H54 (cell line): ENCODE data around the gene PLA1A.
A peak's percentile ranks its signal among the peaks of the same experiment; 100 is the strongest.

Experiments used
- DNase-seq: peaks from one replicate; pipeline ENCODE4 v3.0.0; 2011; ENCODE audit warnings: low spot score, mixed read lengths; ENCODE audit not compliant: insufficient read length
- FAIRE-seq: peaks from 3 replicates; lab custom pipeline; 2011; peaks lifted over from hg19 to GRCh38; lab: Jason Lieb, UNC
- POLR2A ChIP-seq: IDR thresholded peaks from 2 replicates; pipeline ENCODE4 v1.6.1; 2011; ENCODE audit warnings: low read depth, mild to moderate bottlenecking, low read length

Gene PLA1A

GRCh38 chr3:119630880-119631329, 33.2 kb downstream of the PLA1A start:
- TF ChIP-seq POLR2A: no peak
- DNase-seq: no peak
- FAIRE-seq: no peak

GRCh38 chr3:119631516-119631915, 33.8 kb downstream of the PLA1A start:
- no peak for TF ChIP-seq POLR2A
- no peak for DNase-seq
- FAIRE-seq: no peak

- FAIRE-seq: no peak
- no peak for TF ChIP-seq POLR2A
These were observed 34.5 kb downstream of the PLA1A start for GRCh38 chr3:119632216-119632615.

GRCh38 chr3:119632829-119633228, 35.1 kb downstream of the PLA1A start:
- DNase-seq (no peak), FAIRE-seq (no peak)

More at GRCh38 chr3:119632216-119632615, 34.5 kb downstream of the PLA1A start:
- DNase-seq: no peak

GRCh38 chr3:119635719-119636118, 38.0 kb downstream of the PLA1A start:
- DNase-seq (no peak), FAIRE-seq (no peak)
- TF ChIP-seq POLR2A: no peak

More at GRCh38 chr3:119632829-119633228, 35.1 kb downstream of the PLA1A start:
- TF ChIP-seq POLR2A: no peak

- FAIRE-seq: no peak
- no peak for TF ChIP-seq POLR2A
- no peak for DNase-seq
These were observed 38.6 kb downstream of the PLA1A start for GRCh38 chr3:119636249-119636648.

GRCh38 chr3:119636891-119637611, 39.4 kb downstream of the PLA1A start:
- no peak for FAIRE-seq
- no peak for TF ChIP-seq POLR2A
- no peak for DNase-seq

- DNase-seq: peak; percentile 54
- FAIRE-seq: peak; percentile 73
- no peak for TF ChIP-seq POLR2A
These were observed 40.2 kb downstream of the PLA1A start for GRCh38 chr3:119637679-119638477.

- FAIRE-seq (no peak), DNase-seq (no peak)
- TF ChIP-seq POLR2A: no peak
These were observed 42.0 kb downstream of the PLA1A start for GRCh38 chr3:119639494-119640350.

- FAIRE-seq (no peak), DNase-seq (no peak)
- TF ChIP-seq POLR2A: no peak
These were observed 43.7 kb downstream of the PLA1A start for GRCh38 chr3:119641416-119641815.

- no peak for TF ChIP-seq POLR2A
- DNase-seq: no peak
- FAIRE-seq: no peak
These were observed 45.2 kb downstream of the PLA1A start for GRCh38 chr3:119642746-119643473.

GRCh38 chr3:119643528-119643927, 45.8 kb downstream of the PLA1A start:
- FAIRE-seq (peak; percentile 87), DNase-seq (peak; percentile 53)
- no peak for TF ChIP-seq POLR2A

- DNase-seq: no peak
- FAIRE-seq: no peak
- TF ChIP-seq POLR2A: no peak
These were observed 46.8 kb downstream of the PLA1A start for GRCh38 chr3:119644481-119644880.
